Fibroblast of pulmonary artery (primary cell): ENCODE data around the gene CD300E.

Source experiments
- DNase-seq: peaks from one replicate; pipeline ENCODE4 v3.0.0-alpha.2; 2010; ENCODE audit warnings: low read depth
- H3K4me3 ChIP-seq: replicated peaks from 2 replicates; pipeline ENCODE4 v1.5.1; 2011; ENCODE audit warnings: low read depth, mild to moderate bottlenecking, control low read depth, low read length, moderate library complexity
- TF ChIP-seq, protein P1 (sequence below): IDR thresholded peaks from 2 replicates; pipeline ENCODE4 v1.5.1; 2011; ENCODE audit warnings: mild to moderate bottlenecking, control low read depth, low read length, inconsistent platforms; ENCODE audit errors: missing control alignments

The CD300E gene

GRCh38 chr17:74591503-74591902 is 32.0 kb downstream of the CD300E start:
- TF ChIP-seq, protein P1, sequence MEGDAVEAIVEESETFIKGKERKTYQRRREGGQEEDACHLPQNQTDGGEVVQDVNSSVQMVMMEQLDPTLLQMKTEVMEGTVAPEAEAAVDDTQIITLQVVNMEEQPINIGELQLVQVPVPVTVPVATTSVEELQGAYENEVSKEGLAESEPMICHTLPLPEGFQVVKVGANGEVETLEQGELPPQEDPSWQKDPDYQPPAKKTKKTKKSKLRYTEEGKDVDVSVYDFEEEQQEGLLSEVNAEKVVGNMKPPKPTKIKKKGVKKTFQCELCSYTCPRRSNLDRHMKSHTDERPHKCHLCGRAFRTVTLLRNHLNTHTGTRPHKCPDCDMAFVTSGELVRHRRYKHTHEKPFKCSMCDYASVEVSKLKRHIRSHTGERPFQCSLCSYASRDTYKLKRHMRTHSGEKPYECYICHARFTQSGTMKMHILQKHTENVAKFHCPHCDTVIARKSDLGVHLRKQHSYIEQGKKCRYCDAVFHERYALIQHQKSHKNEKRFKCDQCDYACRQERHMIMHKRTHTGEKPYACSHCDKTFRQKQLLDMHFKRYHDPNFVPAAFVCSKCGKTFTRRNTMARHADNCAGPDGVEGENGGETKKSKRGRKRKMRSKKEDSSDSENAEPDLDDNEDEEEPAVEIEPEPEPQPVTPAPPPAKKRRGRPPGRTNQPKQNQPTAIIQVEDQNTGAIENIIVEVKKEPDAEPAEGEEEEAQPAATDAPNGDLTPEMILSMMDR, result no peak
- DNase-seq, result no peak
- no peak overlapping the region for H3K4me3 ChIP-seq

GRCh38 chr17:74585711-74586110 is 37.8 kb downstream of the CD300E start:
- DNase-seq, result no peak
- TF ChIP-seq, protein P1, result no peak
- H3K4me3 ChIP-seq, result no peak overlapping the region

DNA sequence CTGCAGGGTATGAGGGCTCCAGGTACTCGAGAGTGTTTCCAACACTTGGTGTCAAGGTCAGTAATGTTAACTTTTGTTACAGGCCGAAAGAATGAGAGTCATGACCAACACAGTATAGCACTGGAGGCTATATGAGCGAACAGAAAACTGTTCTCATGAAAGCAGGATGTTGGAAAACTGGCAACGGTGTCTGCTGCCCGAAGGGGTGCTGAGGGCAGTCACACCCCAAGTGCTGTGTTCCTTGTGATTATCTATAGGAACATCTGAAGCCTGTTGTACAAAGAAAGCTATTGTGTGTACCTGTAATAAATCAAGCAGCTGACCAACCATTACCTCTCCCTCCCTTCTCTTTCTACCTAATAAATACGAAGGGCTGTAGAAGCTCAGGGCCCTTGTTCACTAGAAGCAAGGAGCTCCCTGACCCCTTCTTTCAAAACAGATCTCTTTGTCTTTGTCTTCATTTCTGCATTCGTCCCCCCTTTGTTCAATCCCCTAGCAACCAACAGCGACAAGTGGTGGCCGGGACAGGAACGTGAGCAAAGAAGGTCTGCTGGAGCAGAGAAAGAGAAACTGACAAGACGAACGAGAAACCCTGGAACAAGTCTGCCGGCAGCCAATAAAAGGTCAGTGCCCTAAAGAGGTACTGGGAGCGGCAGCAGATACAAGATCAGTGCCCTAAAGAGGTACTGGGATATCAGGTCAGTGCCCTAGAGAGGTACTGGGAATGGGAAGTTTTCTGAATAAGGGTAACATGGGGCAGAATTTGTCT is 39.1 kb downstream of the CD300E start:
- TF ChIP-seq, protein P1, result no peak
- DNase-seq, result no peak
- H3K4me3 ChIP-seq, result no peak overlapping the region

GRCh38 chr17:74582633-74583032 is 40.9 kb downstream of the CD300E start:
- TF ChIP-seq, protein P1, result no peak

DNA sequence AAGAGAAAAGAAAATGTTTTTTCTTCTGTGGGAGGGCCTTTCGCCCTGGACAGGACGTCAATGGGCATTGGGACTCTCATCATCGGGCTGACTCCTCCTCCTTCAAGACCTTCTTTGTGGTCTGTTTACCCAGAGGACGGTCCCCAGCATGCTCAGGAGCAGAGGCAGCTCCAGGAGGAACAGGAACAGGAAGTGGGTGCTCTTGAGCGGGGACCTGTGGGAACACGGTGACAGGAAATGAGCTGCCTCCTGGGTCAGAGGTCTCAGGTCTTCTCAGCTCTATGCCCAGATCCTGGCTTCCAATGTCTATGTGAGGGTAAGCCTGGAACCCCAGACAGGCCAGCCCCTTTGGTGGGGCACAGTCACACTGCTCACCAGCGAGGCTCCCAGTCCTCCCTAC is 43.6 kb downstream of the CD300E start:
- no peak for DNase-seq
- no peak overlapping the region for H3K4me3 ChIP-seq
- TF ChIP-seq, protein P1, result no peak

More at GRCh38 chr17:74582633-74583032, 40.9 kb downstream of the CD300E start:
- no peak for DNase-seq
- H3K4me3 ChIP-seq, result no peak overlapping the region

DNA sequence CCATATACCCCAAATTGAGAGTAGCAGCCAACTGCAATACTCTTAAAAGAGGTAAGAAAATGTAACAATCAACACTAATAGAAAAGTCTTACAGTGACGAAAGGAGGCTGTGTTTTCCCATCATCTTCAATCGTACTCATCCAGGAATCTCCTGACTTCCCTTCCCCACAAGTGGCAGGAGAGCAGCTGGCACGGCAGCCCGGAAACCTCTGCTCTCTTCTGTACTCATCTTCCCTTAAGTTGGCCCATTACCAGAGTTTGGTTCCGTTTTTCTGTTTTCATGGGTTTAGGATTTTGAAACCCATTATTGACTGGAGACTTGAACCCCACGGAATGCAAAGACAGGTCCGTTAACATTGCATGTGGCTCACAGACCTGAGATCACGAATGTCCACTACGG is 44.6 kb downstream of the CD300E start:
- no peak for DNase-seq
- TF ChIP-seq, protein P1, result no peak
- no peak overlapping the region for H3K4me3 ChIP-seq
